HG03175 (cell line): ENCODE measurements around the gene CNST.
"Not testable (repeated sequence)": the region's sequence is repeated elsewhere in the genome, so short reads cannot be mapped to it uniquely, and the experiment has no call there.

Experiments used
- ATAC-seq: cut with Tn5 transposase; IDR thresholded peaks from one replicate; pipeline ENCODE4 v1.9.1; 2021; ENCODE audit warnings: mild to moderate bottlenecking, moderate library complexity; ENCODE audit not compliant: unreplicated experiment

The CNST gene

GRCh38 chr1:246618240-246618808 lies 52.1 kb downstream of the CNST start:
- ATAC-seq: no peak

- ATAC-seq: no peak
These were observed 55.9 kb downstream of the CNST start for GRCh38 chr1:246622035-246622652.

- ATAC-seq: no peak
These were observed 57.8 kb downstream of the CNST start for GRCh38 chr1:246624091-246624490.

- ATAC-seq: peak; percentile 95
These were observed 62.8 kb downstream of the CNST start for GRCh38 chr1:246629030-246629429.

- peak; percentile 38 for ATAC-seq
These were observed 63.7 kb downstream of the CNST start for GRCh38 chr1:246629976-246630375.

GRCh38 chr1:246631426-246631825 lies 65.2 kb downstream of the CNST start:
- ATAC-seq: no peak

- ATAC-seq: no peak
These were observed 66.3 kb downstream of the CNST start for GRCh38 chr1:246632281-246633168.

- not testable (repeated sequence) for ATAC-seq
These were observed 68.4 kb downstream of the CNST start for GRCh38 chr1:246634659-246635058.

- no peak for ATAC-seq
These were observed 72.8 kb downstream of the CNST start for GRCh38 chr1:246638941-246639655.

- no peak for ATAC-seq
These were observed 73.5 kb downstream of the CNST start for GRCh38 chr1:246639732-246640131.

- ATAC-seq: no peak
These were observed 74.5 kb downstream of the CNST start for GRCh38 chr1:246640747-246641146.

GRCh38 chr1:246641394-246641793 lies 75.1 kb downstream of the CNST start:
- ATAC-seq: no peak

GRCh38 chr1:246642719-246643118 lies 76.5 kb downstream of the CNST start:
- no peak for ATAC-seq

GRCh38 chr1:246647113-246647512 lies 80.9 kb downstream of the CNST start:
- no peak for ATAC-seq

GRCh38 chr1:246647513-246647912 lies 81.3 kb downstream of the CNST start:
- ATAC-seq: no peak

- ATAC-seq: no peak
These were observed 84.9 kb downstream of the CNST start for GRCh38 chr1:246651012-246651695.

GRCh38 chr1:246658567-246658966 lies 92.3 kb downstream of the CNST start:
- no peak for ATAC-seq

- ATAC-seq: peak; percentile 42
These were observed 93.4 kb downstream of the CNST start for GRCh38 chr1:246659594-246660140.

- ATAC-seq: no peak
These were observed 95.2 kb downstream of the CNST start for GRCh38 chr1:246661451-246661850.

GRCh38 chr1:246667773-246668172 lies 101.5 kb downstream of the CNST start:
- ATAC-seq: no peak
